H9 (cell line): ENCODE results near the gene BTN1A1. TPM values are rescaled to one million over a fixed set of nuclear protein-coding genes. Genes with fewer than 3 reads are reported as not detected.

Source experiments
- DNase-seq: peaks from one replicate; pipeline ENCODE4 v3.0.0-alpha.2; 2017
- H2AFZ ChIP-seq: one replicate; pipeline ENCODE4 v1.6.1; 2013; ENCODE audit warnings: mild to moderate bottlenecking, low read length, control low read depth, moderate library complexity
- H2AK5ac ChIP-seq: 2 replicates; pipeline ENCODE4 v1.6.1; 2013; ENCODE audit warnings: low read length, control low read depth, mixed read lengths; ENCODE audit not compliant: insufficient read length
- H2BK120ac ChIP-seq: one replicate; pipeline ENCODE4 v1.6.1; 2013; ENCODE audit warnings: low read depth, mild to moderate bottlenecking, low read length, control low read depth, inconsistent platforms; ENCODE audit not compliant: poor library complexity, severe bottlenecking
- H2BK12ac ChIP-seq: 2 replicates; pipeline ENCODE4 v1.6.1; 2013; ENCODE audit warnings: low read length, control low read depth, mixed read lengths, low read depth; ENCODE audit not compliant: insufficient read length
- H2BK15ac ChIP-seq: 2 replicates; pipeline ENCODE4 v1.6.1; 2013; ENCODE audit warnings: low read depth, low read length, control low read depth
- H2BK20ac ChIP-seq: one replicate; pipeline ENCODE4 v1.6.1; 2013; ENCODE audit warnings: low read depth, mild to moderate bottlenecking, low read length, control low read depth, inconsistent platforms; ENCODE audit not compliant: poor library complexity, severe bottlenecking
- H2BK5ac ChIP-seq: 2 replicates; pipeline ENCODE4 v1.6.1; 2013; ENCODE audit warnings: low read length, control low read depth, mixed read lengths; ENCODE audit not compliant: insufficient read length
- H3K14ac ChIP-seq: 2 replicates; pipeline ENCODE4 v1.6.1; 2013; ENCODE audit warnings: low read length, control low read depth; ENCODE audit not compliant: insufficient read depth
- H3K18ac ChIP-seq: 2 replicates; pipeline ENCODE4 v1.6.1; 2013; ENCODE audit warnings: low read depth, mild to moderate bottlenecking, mixed read lengths, low read length, control low read depth; ENCODE audit not compliant: insufficient read length
- H3K23ac ChIP-seq: 2 replicates; pipeline ENCODE4 v1.6.1; 2013; ENCODE audit warnings: low read length, control low read depth, mixed read lengths, low read depth; ENCODE audit not compliant: insufficient read length
- H3K23me2 ChIP-seq: 2 replicates; pipeline ENCODE4 v1.6.1; 2013; ENCODE audit warnings: low read depth, mild to moderate bottlenecking, mixed read lengths, low read length, control low read depth; ENCODE audit not compliant: insufficient read length, poor library complexity, severe bottlenecking
- H3K27ac ChIP-seq: 2 replicates; pipeline ENCODE4 v1.5.1; 2013; ENCODE audit warnings: low read length, control low read depth, mixed read lengths, low read depth; ENCODE audit not compliant: insufficient read length
- H3K27me3 ChIP-seq: 2 replicates; pipeline ENCODE4 v1.6.1; 2013; ENCODE audit warnings: low read length, control low read depth, inconsistent platforms; ENCODE audit not compliant: insufficient read depth
- H3K4ac ChIP-seq: 2 replicates; pipeline ENCODE4 v1.6.1; 2013; ENCODE audit warnings: low read depth, mild to moderate bottlenecking, control low read depth, inconsistent platforms, low read length, moderate library complexity
- H3K4me1 ChIP-seq: 2 replicates; pipeline ENCODE4 v1.6.1; 2013; ENCODE audit warnings: low read length, control low read depth, inconsistent platforms; ENCODE audit not compliant: insufficient read depth
- H3K4me2 ChIP-seq: 2 replicates; pipeline ENCODE4 v1.6.1; 2013; ENCODE audit warnings: low read length, control low read depth, mixed read lengths; ENCODE audit not compliant: insufficient read length, insufficient read depth
- H3K56ac ChIP-seq: 2 replicates; pipeline ENCODE4 v1.6.1; 2013; ENCODE audit warnings: low read depth, mild to moderate bottlenecking, mixed read lengths, low read length, control low read depth; ENCODE audit not compliant: insufficient read length
- H3K79me1 ChIP-seq: 2 replicates; pipeline ENCODE4 v1.6.1; 2013; ENCODE audit warnings: low read depth, mild to moderate bottlenecking, moderate library complexity, low read length, control low read depth, inconsistent platforms; ENCODE audit not compliant: insufficient read depth, poor library complexity, severe bottlenecking
- H3K79me2 ChIP-seq: 2 replicates; pipeline ENCODE4 v1.6.1; 2013; ENCODE audit warnings: low read length, control low read depth, inconsistent platforms; ENCODE audit not compliant: insufficient read depth
- H3K9ac ChIP-seq: 2 replicates; pipeline ENCODE4 v1.6.1; 2013; ENCODE audit warnings: low read length, control low read depth, mixed read lengths; ENCODE audit not compliant: insufficient read length; ENCODE audit errors: extremely low read depth
- H3K9me3 ChIP-seq: one replicate; pipeline ENCODE4 v1.6.1; 2013; ENCODE audit warnings: low read depth, low read length, inconsistent platforms; ENCODE audit not compliant: control insufficient read depth
- H3T11ph ChIP-seq: one replicate; pipeline ENCODE4 v1.6.1; 2013; ENCODE audit warnings: mild to moderate bottlenecking, low read length, control low read depth, inconsistent platforms
- H4K20me1 ChIP-seq: one replicate; pipeline ENCODE4 v1.6.1; 2013; ENCODE audit not compliant: control insufficient read depth, insufficient read length, insufficient read depth
- H4K5ac ChIP-seq: 2 replicates; pipeline ENCODE4 v1.6.1; 2013; ENCODE audit warnings: low read depth, mild to moderate bottlenecking, mixed read lengths, low read length, control low read depth; ENCODE audit not compliant: insufficient read length
- H4K8ac ChIP-seq: replicated peaks from 2 replicates; pipeline ENCODE4 v1.6.1; 2013; ENCODE audit warnings: low read length, control low read depth, mixed read lengths, low read depth; ENCODE audit not compliant: insufficient read length
- H4K91ac ChIP-seq: 2 replicates; pipeline ENCODE4 v1.6.1; 2013; ENCODE audit warnings: low read depth, mild to moderate bottlenecking, moderate library complexity, mixed read lengths, low read length, control low read depth; ENCODE audit not compliant: insufficient read length
- H3K27ac Mint-ChIP-seq, 3 experiments: 2 replicates in 2 of 3; 3 replicates in 1 of 3; pipeline ENCODE4 v1.8.0; 2020 to 2021; ENCODE audit warnings: mixed read lengths in 3 of 3, mild to moderate bottlenecking in 1 of 3, moderate library complexity in 1 of 3
- H3K27me3 Mint-ChIP-seq: 2 replicates; pipeline ENCODE4 v1.8.0; 2021; ENCODE audit warnings: low read depth, mild to moderate bottlenecking, moderate library complexity, mixed read lengths
- H3K36me3 Mint-ChIP-seq, 3 experiments: 2 replicates in 2 of 3; 3 replicates in 1 of 3; pipeline ENCODE4 v1.8.0; 2020 to 2021; ENCODE audit warnings: low read depth in 3 of 3, mixed read lengths in 3 of 3; ENCODE audit not compliant: insufficient read depth in 1 of 3
- H3K4me1 Mint-ChIP-seq, 2 experiments: 2 replicates each; pipeline ENCODE4 v1.8.0; 2020; ENCODE audit warnings: mixed read lengths in 2 of 2
- H3K4me3 Mint-ChIP-seq, 2 experiments: 2 replicates in 1 of 2; 3 replicates in 1 of 2; pipeline ENCODE4 v1.8.0; 2020 to 2021; ENCODE audit warnings: mild to moderate bottlenecking in 2 of 2, mixed read lengths in 2 of 2, moderate library complexity in 1 of 2
- H3K9me3 Mint-ChIP-seq, 2 experiments: 2 replicates in 1 of 2; 3 replicates in 1 of 2; pipeline ENCODE4 v1.8.0; 2020; ENCODE audit warnings: mild to moderate bottlenecking in 2 of 2, mixed read lengths in 2 of 2, moderate library complexity in 1 of 2
- CTCF ChIP-seq: fragments of 200-600 bp; sonication (generic); conservative IDR thresholded peaks from 3 replicates; pipeline ENCODE4 v1.8.0; 2021; ENCODE audit warnings: antibody characterized with exemption, mild to moderate bottlenecking
- WGBS: extraction: QIAGEN DNeasy Blood & Tissue Kit; methylation state at CpG from one replicate; pipeline ENCODE4 v1.1.7; 2013; ENCODE audit warnings: missing lambda C conversion rate, low lambda C conversion rate, mixed read lengths; ENCODE audit not compliant: insufficient read length; ENCODE audit errors: extremely low coverage; 5-methylcytosine and 5-hydroxymethylcytosine counted together
- total RNA-seq: library from RNA; stranded (reverse); gene quantifications from 2 replicates; pipeline ENCODE4 v1.2.1, GENCODE V29; 2021

BTN1A1 gene
- total RNA-seq, 1 experiment from 2014 or later = 0.15 TPM

GRCh38 chr6:26550250-26550993, 50.3 kb downstream of the BTN1A1 start:
- Histone ChIP-seq H3K4me1 (no peaks in the 10 kb centered on the region), H2BK15ac (no peak overlapping the region), H3K27me3 (no peaks in the 10 kb centered on the region), H3K18ac (peak overlapping the region; percentile 97), H2BK120ac (no peak overlapping the region), H3K79me2 (no peaks in the 10 kb centered on the region), H3K9me3 (no peaks in the 10 kb centered on the region), H3K79me1 (no peaks in the 10 kb centered on the region), H4K20me1 (no peaks in the 10 kb centered on the region), H3K4ac (no peak overlapping the region), H3K14ac (peak overlapping the region; percentile 81; the same call in 1 of the 2 replicates), H3K27ac (peak overlapping the region; percentile 78), H3T11ph (peak overlapping the region; percentile 83), H3K4me2 (peak overlapping the region; percentile 65), H4K8ac (no peak overlapping the region), H3K23ac (no peak overlapping the region), H3K56ac (no peak overlapping the region), H3K9ac (peak overlapping the region; percentile 80), H2AFZ (no peak overlapping the region), H4K5ac (no peak overlapping the region), H2BK5ac (no peak overlapping the region), H3K23me2 (peaks cover 15% of the 10 kb centered on the region), H2AK5ac (no peak overlapping the region), H2BK12ac (no peak overlapping the region), H4K91ac (no peak overlapping the region), H2BK20ac (no peak overlapping the region)
- no CpG with 5 or more reads among the region's 42 CpGs for WGBS
- H3K9me3 Mint-ChIP-seq = no peaks in the 10 kb centered on the region
- H3K4me1 Mint-ChIP-seq = peaks cover 8 to 12% of the 10 kb centered on the region in 2 experiments
- peaks cover 0 to 20% (median 17%) of the 10 kb centered on the region in 3 experiments; a peak in 6 of 7 replicates for H3K36me3 Mint-ChIP-seq
- no peaks in the 10 kb centered on the region for H3K27me3 Mint-ChIP-seq
- peak; percentile 95 for DNase-seq
- no peak for TF ChIP-seq CTCF
- H3K4me3 Mint-ChIP-seq = peak overlapping the region in 1 of 2 experiments; percentile 87; a peak in 4 of 5 replicates
- peak overlapping the region; percentile 99 for H3K27ac Mint-ChIP-seq
